HL-60 (cell line): ENCODE data around the gene KMT2E.

Experiments used
- POLR2AphosphoS5 ChIP-seq: IDR thresholded peaks from 2 replicates; pipeline ENCODE4 v1.6.1; 2012; ENCODE audit warnings: low read depth
- TF ChIP-seq, protein P1 (sequence below): IDR thresholded peaks from one replicate; pipeline ENCODE4 v1.5.1; 2011; ENCODE audit warnings: low read length, control low read depth, inconsistent platforms; ENCODE audit not compliant: insufficient read depth

DNA sequence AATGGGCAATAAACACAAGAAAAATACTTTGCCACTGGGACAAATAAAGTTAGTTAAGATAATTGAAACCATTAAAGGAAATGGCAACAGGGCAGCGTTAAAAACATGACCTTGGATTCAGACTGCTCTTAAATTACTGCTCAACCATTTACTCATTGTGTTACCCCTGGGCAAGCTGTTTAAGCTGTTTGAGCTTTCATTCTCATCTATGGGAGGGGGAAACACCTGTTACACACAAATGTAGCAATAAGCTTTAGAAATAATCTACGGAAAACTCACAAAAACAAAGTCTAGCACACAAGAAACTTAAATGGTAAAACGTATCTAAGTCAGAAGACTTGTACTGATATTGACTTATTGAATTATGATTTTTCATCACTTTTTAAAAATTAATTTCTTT is 137.1 kb downstream of the KMT2E start:
- TF ChIP-seq, protein P1, sequence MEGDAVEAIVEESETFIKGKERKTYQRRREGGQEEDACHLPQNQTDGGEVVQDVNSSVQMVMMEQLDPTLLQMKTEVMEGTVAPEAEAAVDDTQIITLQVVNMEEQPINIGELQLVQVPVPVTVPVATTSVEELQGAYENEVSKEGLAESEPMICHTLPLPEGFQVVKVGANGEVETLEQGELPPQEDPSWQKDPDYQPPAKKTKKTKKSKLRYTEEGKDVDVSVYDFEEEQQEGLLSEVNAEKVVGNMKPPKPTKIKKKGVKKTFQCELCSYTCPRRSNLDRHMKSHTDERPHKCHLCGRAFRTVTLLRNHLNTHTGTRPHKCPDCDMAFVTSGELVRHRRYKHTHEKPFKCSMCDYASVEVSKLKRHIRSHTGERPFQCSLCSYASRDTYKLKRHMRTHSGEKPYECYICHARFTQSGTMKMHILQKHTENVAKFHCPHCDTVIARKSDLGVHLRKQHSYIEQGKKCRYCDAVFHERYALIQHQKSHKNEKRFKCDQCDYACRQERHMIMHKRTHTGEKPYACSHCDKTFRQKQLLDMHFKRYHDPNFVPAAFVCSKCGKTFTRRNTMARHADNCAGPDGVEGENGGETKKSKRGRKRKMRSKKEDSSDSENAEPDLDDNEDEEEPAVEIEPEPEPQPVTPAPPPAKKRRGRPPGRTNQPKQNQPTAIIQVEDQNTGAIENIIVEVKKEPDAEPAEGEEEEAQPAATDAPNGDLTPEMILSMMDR: no peak
- no peak for TF ChIP-seq POLR2AphosphoS5
